ENCODE measurements around the gene NYNRIN. TPM values are rescaled to one million over a fixed set of nuclear protein-coding genes. Genes with fewer than 3 reads are reported as not detected.
A peak's percentile ranks its signal among the peaks of the same experiment; 100 is the strongest.
"Not testable (repeated sequence)": the region's sequence is repeated elsewhere in the genome, so short reads cannot be mapped to it uniquely, and the experiment has no call there.

The NYNRIN gene
- total RNA-seq, 1 donor from 2014 or later = 39.6 TPM

DNA sequence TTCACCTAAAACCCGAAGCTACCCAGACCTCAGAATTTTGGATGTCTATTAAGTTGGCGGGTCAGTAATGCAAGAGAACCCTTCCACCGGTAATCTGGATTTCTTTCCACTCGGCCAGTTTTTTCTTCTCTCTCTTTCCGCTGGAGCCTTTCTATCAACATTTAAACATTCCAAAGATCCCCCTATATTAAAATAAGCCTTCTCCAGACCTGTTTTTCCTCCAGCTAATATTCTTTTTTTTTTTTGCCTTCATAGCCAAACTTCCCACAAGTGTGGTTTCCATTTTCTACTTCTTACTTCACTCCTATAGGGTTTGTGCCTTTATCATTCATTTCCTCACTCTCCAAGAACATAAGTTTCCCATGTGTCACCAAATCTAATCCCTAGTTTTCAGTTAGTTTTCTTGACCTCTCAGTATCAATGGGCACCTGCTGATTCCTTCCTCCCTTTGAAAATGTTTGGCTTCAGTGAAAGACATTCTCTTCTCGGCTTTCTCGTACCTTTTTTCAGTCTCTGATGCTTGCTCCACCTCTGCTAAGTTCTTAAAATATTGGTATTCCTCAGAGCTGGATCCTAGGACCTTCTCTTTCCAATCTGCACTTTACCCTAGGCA, 44.4 kb downstream of the NYNRIN start:
- TF ChIP-seq, protein P1, sequence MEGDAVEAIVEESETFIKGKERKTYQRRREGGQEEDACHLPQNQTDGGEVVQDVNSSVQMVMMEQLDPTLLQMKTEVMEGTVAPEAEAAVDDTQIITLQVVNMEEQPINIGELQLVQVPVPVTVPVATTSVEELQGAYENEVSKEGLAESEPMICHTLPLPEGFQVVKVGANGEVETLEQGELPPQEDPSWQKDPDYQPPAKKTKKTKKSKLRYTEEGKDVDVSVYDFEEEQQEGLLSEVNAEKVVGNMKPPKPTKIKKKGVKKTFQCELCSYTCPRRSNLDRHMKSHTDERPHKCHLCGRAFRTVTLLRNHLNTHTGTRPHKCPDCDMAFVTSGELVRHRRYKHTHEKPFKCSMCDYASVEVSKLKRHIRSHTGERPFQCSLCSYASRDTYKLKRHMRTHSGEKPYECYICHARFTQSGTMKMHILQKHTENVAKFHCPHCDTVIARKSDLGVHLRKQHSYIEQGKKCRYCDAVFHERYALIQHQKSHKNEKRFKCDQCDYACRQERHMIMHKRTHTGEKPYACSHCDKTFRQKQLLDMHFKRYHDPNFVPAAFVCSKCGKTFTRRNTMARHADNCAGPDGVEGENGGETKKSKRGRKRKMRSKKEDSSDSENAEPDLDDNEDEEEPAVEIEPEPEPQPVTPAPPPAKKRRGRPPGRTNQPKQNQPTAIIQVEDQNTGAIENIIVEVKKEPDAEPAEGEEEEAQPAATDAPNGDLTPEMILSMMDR (IDR thresholded peaks at IDR 0.05) = no peak
- Mint-ChIP-seq H3K27me3 (ENCODE audit: unreplicated experiment) (no peaks in the 10 kb centered on the region), H3K27ac (ENCODE audit: unreplicated experiment) (peak overlapping the region; percentile 100), H3K4me1 (ENCODE audit: unreplicated experiment) (peaks cover 22% of the 10 kb centered on the region), H3K4me3 (ENCODE audit: unreplicated experiment) (peak overlapping the region; percentile 89), H3K9me3 (ENCODE audit: unreplicated experiment) (no peaks in the 10 kb centered on the region), H3K36me3 (ENCODE audit: unreplicated experiment) (peaks cover 25% of the 10 kb centered on the region)
- no peak for DNase-seq (ENCODE audit: extremely low spot score, unreplicated experiment)

DNA sequence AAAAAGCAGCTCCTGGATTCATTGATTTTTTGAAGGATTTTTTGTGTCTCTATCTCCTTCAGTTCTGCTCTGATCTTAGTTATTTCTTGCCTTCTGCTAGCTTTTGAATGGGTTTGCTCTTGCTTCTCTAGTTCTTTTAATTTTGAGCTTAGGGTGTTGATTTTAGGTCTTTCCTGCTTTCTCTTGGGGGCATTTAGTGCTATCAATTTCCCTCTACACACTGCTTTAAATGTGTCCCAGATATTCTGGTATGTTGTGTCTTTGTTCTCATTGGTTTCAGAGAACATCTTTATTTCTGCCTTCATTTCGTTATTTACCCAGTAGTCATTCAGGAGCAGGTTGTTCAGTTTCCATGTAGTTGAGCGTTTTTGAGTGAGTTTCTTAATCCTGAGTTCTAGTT, 52.0 kb downstream of the NYNRIN start:
- DNase-seq (ENCODE audit: extremely low spot score, unreplicated experiment); H3K4me3 Mint-ChIP-seq (ENCODE audit: unreplicated experiment); H3K27ac Mint-ChIP-seq (ENCODE audit: unreplicated experiment); H3K9me3 Mint-ChIP-seq (ENCODE audit: unreplicated experiment); H3K4me1 Mint-ChIP-seq (ENCODE audit: unreplicated experiment); H3K27me3 Mint-ChIP-seq (ENCODE audit: unreplicated experiment): not testable (repeated sequence)
- H3K36me3 Mint-ChIP-seq (ENCODE audit: unreplicated experiment) = peaks cover 28% of the 10 kb centered on the region

DNA sequence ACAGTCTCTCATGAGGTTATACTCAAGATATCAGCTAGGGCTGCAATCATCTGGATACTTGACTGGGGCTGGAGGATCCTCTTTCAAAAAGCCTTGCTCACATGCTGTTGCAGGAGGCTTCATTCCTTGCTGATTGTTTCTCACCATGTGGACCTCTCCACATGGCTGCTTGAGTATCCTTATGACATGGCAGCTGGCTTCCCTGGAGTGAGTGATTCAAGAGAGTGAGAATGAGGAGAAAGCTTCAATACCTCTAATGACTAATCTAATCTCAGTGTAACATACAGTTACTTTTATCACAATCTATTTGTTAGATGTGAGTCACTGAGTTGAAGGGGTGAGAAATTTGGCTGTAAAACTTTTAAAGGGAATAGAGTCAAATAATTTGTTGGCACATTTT, 58.2 kb downstream of the NYNRIN start:
- Mint-ChIP-seq H3K36me3 (ENCODE audit: unreplicated experiment) (peaks cover 34% of the 10 kb centered on the region), H3K9me3 (ENCODE audit: unreplicated experiment) (peaks cover 13% of the 10 kb centered on the region), H3K4me3 (ENCODE audit: unreplicated experiment) (no peak overlapping the region), H3K27ac (ENCODE audit: unreplicated experiment) (no peak overlapping the region), H3K27me3 (ENCODE audit: unreplicated experiment) (no peaks in the 10 kb centered on the region), H3K4me1 (ENCODE audit: unreplicated experiment) (no peaks in the 10 kb centered on the region)
- TF ChIP-seq, protein P1 (IDR thresholded peaks at IDR 0.05) = no peak
- no peak for DNase-seq (ENCODE audit: extremely low spot score, unreplicated experiment)

DNA sequence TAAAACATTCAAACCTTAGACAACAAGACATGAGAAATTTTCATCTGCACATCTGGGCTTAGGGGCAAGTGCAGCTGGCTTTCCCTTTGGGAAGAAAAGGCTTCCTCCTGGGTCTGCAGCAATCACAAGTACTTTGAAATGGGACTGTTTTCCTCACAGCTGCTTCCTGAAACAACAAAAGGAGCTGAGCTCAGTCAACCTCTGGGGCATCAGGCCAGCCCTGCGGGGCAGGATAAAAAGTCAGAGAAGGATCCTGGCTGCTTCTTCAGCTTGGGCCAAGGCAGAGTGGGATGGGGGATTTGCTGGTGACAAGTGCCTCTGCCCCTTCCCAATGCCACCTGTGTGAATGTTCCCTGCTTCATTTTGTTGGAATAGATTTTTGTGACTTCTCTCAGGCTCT, 59.9 kb downstream of the NYNRIN start:
- Mint-ChIP-seq H3K9me3 (ENCODE audit: unreplicated experiment) (peaks cover 9% of the 10 kb centered on the region), H3K4me3 (ENCODE audit: unreplicated experiment) (no peak overlapping the region), H3K27me3 (ENCODE audit: unreplicated experiment) (no peaks in the 10 kb centered on the region), H3K27ac (ENCODE audit: unreplicated experiment) (no peak overlapping the region), H3K36me3 (ENCODE audit: unreplicated experiment) (peaks cover 20% of the 10 kb centered on the region), H3K4me1 (ENCODE audit: unreplicated experiment) (no peaks in the 10 kb centered on the region)
- TF ChIP-seq, protein P1 (IDR thresholded peaks at IDR 0.05) = no peak
- no peak for DNase-seq (ENCODE audit: extremely low spot score, unreplicated experiment)

DNA sequence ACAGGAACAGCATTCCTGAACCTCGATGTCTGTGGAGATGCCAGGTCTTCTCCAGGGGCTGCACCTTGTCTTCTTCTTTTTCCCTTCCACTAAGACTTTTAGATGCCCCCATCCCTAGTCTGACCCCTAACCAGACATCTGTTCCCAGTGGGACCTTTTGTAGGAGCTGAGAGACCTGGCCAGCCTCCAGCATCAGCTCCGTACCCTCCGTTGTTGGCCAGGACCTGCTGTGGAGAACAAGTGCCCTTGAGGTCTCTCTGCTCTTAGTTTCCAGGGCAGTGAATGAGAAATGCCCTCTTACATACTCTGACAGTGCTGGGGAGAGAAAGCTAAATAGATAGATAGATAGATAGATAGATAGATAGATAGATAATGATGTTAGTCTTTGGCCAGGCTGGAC, 60.5 kb downstream of the NYNRIN start:
- H3K9me3 Mint-ChIP-seq (ENCODE audit: unreplicated experiment) = peaks cover 3% of the 10 kb centered on the region
- no peak overlapping the region for H3K27ac Mint-ChIP-seq (ENCODE audit: unreplicated experiment)
- no peak for DNase-seq (ENCODE audit: extremely low spot score, unreplicated experiment)
- no peak overlapping the region for H3K4me3 Mint-ChIP-seq (ENCODE audit: unreplicated experiment)
- no peaks in the 10 kb centered on the region for H3K4me1 Mint-ChIP-seq (ENCODE audit: unreplicated experiment)
- TF ChIP-seq, protein P1 (IDR thresholded peaks at IDR 0.05) = no peak
- H3K36me3 Mint-ChIP-seq (ENCODE audit: unreplicated experiment) = peaks cover 14% of the 10 kb centered on the region
- no peaks in the 10 kb centered on the region for H3K27me3 Mint-ChIP-seq (ENCODE audit: unreplicated experiment)

DNA sequence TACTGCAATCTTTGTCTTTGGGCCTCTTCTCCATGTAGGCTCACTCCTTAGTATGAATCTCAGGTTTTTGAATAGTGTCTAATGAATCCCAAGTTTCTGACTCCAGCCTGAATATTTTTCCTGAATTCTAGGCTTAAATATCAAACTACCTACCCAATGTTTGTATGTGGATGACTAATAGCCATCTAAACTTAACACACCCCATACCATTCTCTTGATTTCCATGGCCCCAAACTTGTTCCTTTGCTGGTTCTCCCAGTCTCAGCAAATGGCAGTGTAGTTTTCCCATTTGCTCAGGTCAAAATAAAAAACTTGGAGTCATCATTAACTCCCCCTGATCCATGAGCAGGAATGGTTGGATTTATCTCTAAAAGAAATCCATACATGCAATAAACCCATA, 62.5 kb downstream of the NYNRIN start:
- TF ChIP-seq, protein P1 (IDR thresholded peaks at IDR 0.05) = no peak
- peaks cover 3% of the 10 kb centered on the region for H3K9me3 Mint-ChIP-seq (ENCODE audit: unreplicated experiment)
- no peaks in the 10 kb centered on the region for H3K27me3 Mint-ChIP-seq (ENCODE audit: unreplicated experiment)
- no peaks in the 10 kb centered on the region for H3K4me1 Mint-ChIP-seq (ENCODE audit: unreplicated experiment)
- peaks cover 16% of the 10 kb centered on the region for H3K36me3 Mint-ChIP-seq (ENCODE audit: unreplicated experiment)
- no peak for DNase-seq (ENCODE audit: extremely low spot score, unreplicated experiment)
- H3K27ac Mint-ChIP-seq (ENCODE audit: unreplicated experiment) = no peak overlapping the region
- no peak overlapping the region for H3K4me3 Mint-ChIP-seq (ENCODE audit: unreplicated experiment)
